Mammary epithelial cell (primary cell): ENCODE data around the gene COG8.

Experiments used
- CTCF ChIP-seq, 2 donors: IDR thresholded peaks in 1 of 2; conservative IDR thresholded peaks in 1 of 2; 2 replicates each; pipeline ENCODE4 v1.5.1; 2011 to 2012; ENCODE audit warnings: inconsistent platforms in 2 of 2, low read length in 2 of 2, mild to moderate bottlenecking in 2 of 2, control low read depth in 1 of 2, low read depth in 1 of 2; ENCODE audit not compliant: insufficient read depth in 1 of 2; ENCODE audit errors: extremely low read depth in 1 of 2
- EZH2 ChIP-seq: IDR thresholded peaks from 2 replicates; pipeline ENCODE4 v1.6.1; 2012; ENCODE audit warnings: low read length, inconsistent platforms, borderline replicate concordance

DNA sequence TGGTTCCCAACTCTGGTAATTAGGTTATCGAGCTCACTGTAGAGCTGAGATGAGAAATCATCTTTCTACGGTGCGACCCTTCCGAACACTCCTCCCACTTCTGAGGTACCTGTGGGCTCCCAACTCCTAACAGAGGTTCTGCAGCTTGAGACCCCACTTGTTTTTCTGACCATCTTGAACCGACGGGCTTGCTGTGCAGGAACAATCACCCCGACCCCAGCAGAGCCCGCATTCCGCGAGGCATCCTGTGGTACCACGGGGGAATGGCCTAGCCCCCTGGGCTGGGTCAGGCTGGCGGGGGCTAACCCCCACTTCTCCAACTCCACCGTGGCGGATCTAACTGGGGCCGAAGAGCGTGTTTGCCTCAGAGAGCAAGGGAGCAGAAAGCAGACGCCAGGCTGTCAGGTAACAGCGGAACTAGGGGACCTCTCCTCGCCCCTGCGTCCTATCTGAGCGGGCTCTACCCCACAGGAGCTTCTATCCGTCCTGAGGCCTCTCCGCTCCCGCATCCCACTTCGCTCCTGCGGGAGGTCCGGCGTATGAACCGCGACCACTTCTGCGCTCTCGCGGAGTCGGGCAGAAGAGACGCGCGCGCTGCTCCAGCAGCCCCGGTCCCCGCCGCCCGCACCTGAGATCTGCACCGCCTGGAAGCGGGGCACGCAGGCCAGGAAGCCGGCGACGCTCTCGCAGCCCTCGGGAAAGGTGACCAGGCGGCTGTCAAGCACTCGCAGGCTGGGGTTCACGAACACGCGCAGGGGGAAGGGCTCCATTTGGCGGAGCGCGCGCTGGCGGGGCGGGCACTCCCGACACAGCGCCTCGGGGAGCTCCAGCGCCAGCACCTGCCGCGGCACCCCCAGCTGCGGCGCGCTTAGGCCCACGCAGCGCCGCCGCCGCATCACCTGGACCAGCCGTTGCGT, 9.7 kb downstream of the COG8 start:
- TF ChIP-seq CTCF (conservative IDR thresholded peaks at IDR 0.05 in 1 of 2, IDR thresholded peaks at IDR 0.05 in 1 of 2; ENCODE audit: extremely low read depth in 1 of 2, insufficient read depth in 1 of 2, low read depth in 1 of 2, low read length in 2 of 2) (no peak), EZH2 (no peak)
